ENCODE data around the gene CCDC17. TPM values are rescaled to one million over a fixed set of nuclear protein-coding genes. Genes with fewer than 3 reads are reported as not detected.
A peak's percentile ranks its signal among the peaks of the same experiment; 100 is the strongest.
"Not testable (repeated sequence)": the region's sequence is repeated elsewhere in the genome, so short reads cannot be mapped to it uniquely, and the experiment has no call there.

The CCDC17 gene
- total RNA-seq, 1 experiment from 2014 or later = 0.36 TPM

- no peak for DNase-seq (ENCODE audit: low read depth)
Measured at GRCh38 chr1:45621895-45622523, 1.8 kb downstream of the CCDC17 start.

- no peak for DNase-seq (ENCODE audit: low read depth)
Measured at GRCh38 chr1:45621501-45621836, 2.4 kb downstream of the CCDC17 start.

GRCh38 chr1:45620588-45621500 is 3.0 kb downstream of the CCDC17 start:
- DNase-seq (ENCODE audit: low read depth) = no peak

GRCh38 chr1:45619149-45619921 is 4.5 kb downstream of the CCDC17 start:
- DNase-seq (ENCODE audit: low read depth) = no peak

GRCh38 chr1:45617618-45618017 is 6.2 kb downstream of the CCDC17 start:
- peak; percentile 15 for DNase-seq (ENCODE audit: low read depth)

GRCh38 chr1:45615885-45616284 is 8.0 kb downstream of the CCDC17 start:
- DNase-seq (ENCODE audit: low read depth) = no peak

- DNase-seq (ENCODE audit: low read depth) = no peak
Measured at GRCh38 chr1:45612941-45613579, 10.8 kb downstream of the CCDC17 start.

- DNase-seq (ENCODE audit: low read depth) = no peak
Measured at GRCh38 chr1:45610589-45611226, 13.1 kb downstream of the CCDC17 start.

- DNase-seq (ENCODE audit: low read depth) = no peak
Measured at GRCh38 chr1:45608175-45609156, 15.4 kb downstream of the CCDC17 start.

GRCh38 chr1:45607404-45608074 is 16.3 kb downstream of the CCDC17 start:
- DNase-seq (ENCODE audit: low read depth) = no peak

GRCh38 chr1:45604239-45604638 is 19.6 kb downstream of the CCDC17 start:
- no peak for DNase-seq (ENCODE audit: low read depth)

GRCh38 chr1:45596765-45597164 is 27.1 kb downstream of the CCDC17 start:
- not testable (repeated sequence) for DNase-seq (ENCODE audit: low read depth)

- DNase-seq (ENCODE audit: low read depth) = no peak
Measured at GRCh38 chr1:45594412-45594811, 29.4 kb downstream of the CCDC17 start.

GRCh38 chr1:45589861-45590260 is 34.0 kb downstream of the CCDC17 start:
- DNase-seq (ENCODE audit: low read depth) = no peak

- no peak for DNase-seq (ENCODE audit: low read depth)
Measured at GRCh38 chr1:45586769-45587168, 37.1 kb downstream of the CCDC17 start.

- DNase-seq (ENCODE audit: low read depth) = no peak
Measured at GRCh38 chr1:45585496-45586075, 38.3 kb downstream of the CCDC17 start.

- DNase-seq (ENCODE audit: low read depth) = no peak
Measured at GRCh38 chr1:45585110-45585426, 38.8 kb downstream of the CCDC17 start.

- peak; percentile 88 for DNase-seq (ENCODE audit: low read depth)
Measured at GRCh38 chr1:45584351-45585109, 39.3 kb downstream of the CCDC17 start.

Measured in RPMI7951 (cell line).